Heart left ventricle (tissue), 16 donors: Measurements from ENCODE around the gene SRGAP3. TPM values are rescaled to one million over a fixed set of nuclear protein-coding genes. Genes with fewer than 3 reads are reported as not detected.

Experiments used
- ATAC-seq, 4 donors: fragments of 200-7000 bp; cut with Tn5 transposase; one replicate each; pipeline ENCODE4 v1.9.1; 2020 to 2022; ENCODE audit warnings: moderate library complexity in 4 of 4, mild to moderate bottlenecking in 3 of 4, moderate number of reproducible peaks in 1 of 4
- DNase-seq, 5 donors: peaks; one replicate each; pipeline ENCODE4 v3.0.0-alpha.2; 2020
- H3K27ac ChIP-seq, 12 donors: fragments of 200-600 bp; sonication (generic) in 4 of 12; one replicate each; pipeline versions ENCODE4 v1.5.0 to v1.8.0; 2016 to 2022; ENCODE audit warnings: mild to moderate bottlenecking in 2 of 12
- H3K27me3 ChIP-seq, 9 donors: fragments of 200-600 bp; sonication (generic) in 2 of 9; one replicate each; pipeline versions ENCODE4 v1.5.1 to v1.8.0; 2016 to 2022; ENCODE audit warnings: mild to moderate bottlenecking in 3 of 9
- H3K36me3 ChIP-seq, 9 donors: fragments of 200-600 bp; sonication (generic) in 2 of 9; one replicate each; pipeline versions ENCODE4 v1.5.0 to v1.8.0; 2018 to 2022; ENCODE audit warnings: mild to moderate bottlenecking in 2 of 9
- H3K4me1 ChIP-seq, 12 donors: fragments of 200-600 bp; sonication (generic) in 4 of 12; one replicate each; pipeline versions ENCODE4 v1.5.0 to v1.8.0; 2016 to 2022; ENCODE audit warnings: mild to moderate bottlenecking in 3 of 12
- H3K4me3 ChIP-seq, 12 donors: fragments of 200-600 bp; sonication (generic) in 4 of 12; one replicate each; pipeline versions ENCODE4 v1.5.0 to v1.8.0; 2017 to 2022; ENCODE audit warnings: mild to moderate bottlenecking in 9 of 12, moderate library complexity in 4 of 12
- H3K9me3 ChIP-seq, 12 donors: fragments of 200-600 bp; sonication (generic) in 4 of 12; one replicate each; pipeline versions ENCODE4 v1.5.0 to v1.8.0; 2016 to 2022; ENCODE audit warnings: mild to moderate bottlenecking in 1 of 12
- POLR2A ChIP-seq, 2 donors: fragments of 450-650 bp; IDR thresholded peaks; one replicate each; pipeline ENCODE4 v1.6.1; 2017; ENCODE audit warnings: antibody characterized with exemption in 2 of 2, mild to moderate bottlenecking in 2 of 2, moderate library complexity in 2 of 2
- WGBS, 4 donors: extraction: QIAGEN DNeasy Blood & Tissue Kit in 2 of 4; methylation state at CpG; one replicate each; pipeline versions ENCODE4 v1.1.5 to v1.1.7; 2013 to 2018; 5-methylcytosine and 5-hydroxymethylcytosine counted together
- intact Hi-C, 10 donors: fragments of 100-400 bp; cut with DNase I; formaldehyde crosslinking; loops; one replicate each; pipeline versions ENCODE4 v1.11.1 to v1.14.2; 2022
- polyA plus RNA-seq, 2 donors: library from polyadenylated mRNA; stranded (reverse); fragments of 200-250 nt; gene quantifications; one replicate each; pipeline ENCODE4 v1.2.3, GENCODE V29; 2013
- total RNA-seq, 9 donors: library from RNA; depleted of rRNA in 2 of 9; stranded (reverse); fragments of >200 nt in 2 of 9; fragmentation: NEBNext Ultra II Directional in 3 of 9; extraction: Animal tissue kit (Norgen Biotek cat#: 25700) in 3 of 9; gene quantifications; one replicate each; pipeline versions ENCODE4 v1.1.0 to v1.2.4, GENCODE V29; 2016 to 2023
- TF ChIP-seq, protein P1 (sequence below), 12 donors: fragments of 200-600 bp; sonication (generic) in 4 of 12; IDR thresholded peaks; one replicate each; pipeline versions ENCODE4 v1.5.0 to v1.8.0; 2018 to 2022; ENCODE audit warnings: antibody characterized with exemption in 12 of 12, mild to moderate bottlenecking in 5 of 12
- donor health status: ischemic (EF 13 %, LVEDD 7.1; RV severe dilation, severe dysfunction).
- donor health status: healthy with polysubstance abuse.
- donor health status: DM: no; HTN: yes; CAD: no.
- donor health status: DM: no; HTN: no; CAD: no.
- donor health status: ischemic (EF 25% LVEDD 6.9; RV normal size, moderate dysfunction).
- donor health status: ischemic (EF 25% LVEDD 5.7; RV mildly dilated, moderate dysfunction).
- donor health status: healthy.
- donor health status: DM: yes; HTN: yes; CAD: no.
- donor health status: ischemic (EF 35%, LVEDD 5.7; RV mildly dilated, moderate dysfunction).
- donor health status: nonischemic (EF 11% LVEDD 7.7; RV severe dilation, severe dysfunction).
- donor health status: DM: yes; HTN: yes; CAD: no.
- donor health status: PGD.
- donor health status: ischemic (EF 29% LVEDD 5.4; RV normal size, mild dysfunction).
- donor health status: nonischemic (EF 23%, LVEDD 6.1; RV moderate dilation, normal function).

Gene SRGAP3
- total and polyA plus RNA-seq, 11 donors: 1.4 to 16.8 (median 9.0) TPM

- Histone ChIP-seq H3K9me3 (no peaks in the 10 kb centered on the region), H3K27me3 (peaks cover 0 to 6% (median 0%) of the 10 kb centered on the region in 9 donors), H3K27ac (no peak overlapping the region), H3K4me3 (no peak overlapping the region), H3K4me1 (peaks cover 0 to 21% (median 10%) of the 10 kb centered on the region in 12 donors), H3K36me3 (no peaks in the 10 kb centered on the region)
- WGBS, 4 donors: 76 to 82% (median 79%) methylated on average over 11 of the region's 11 CpGs
- ATAC-seq (no peak), DNase-seq (no peak)
- intact Hi-C loops: loop anchor here in 1 of 10 donors (10.0 kb wide), 1 partner anchor 200 kb away; the partner anchor contains the start of gene OXTR
- TF ChIP-seq, protein P1, sequence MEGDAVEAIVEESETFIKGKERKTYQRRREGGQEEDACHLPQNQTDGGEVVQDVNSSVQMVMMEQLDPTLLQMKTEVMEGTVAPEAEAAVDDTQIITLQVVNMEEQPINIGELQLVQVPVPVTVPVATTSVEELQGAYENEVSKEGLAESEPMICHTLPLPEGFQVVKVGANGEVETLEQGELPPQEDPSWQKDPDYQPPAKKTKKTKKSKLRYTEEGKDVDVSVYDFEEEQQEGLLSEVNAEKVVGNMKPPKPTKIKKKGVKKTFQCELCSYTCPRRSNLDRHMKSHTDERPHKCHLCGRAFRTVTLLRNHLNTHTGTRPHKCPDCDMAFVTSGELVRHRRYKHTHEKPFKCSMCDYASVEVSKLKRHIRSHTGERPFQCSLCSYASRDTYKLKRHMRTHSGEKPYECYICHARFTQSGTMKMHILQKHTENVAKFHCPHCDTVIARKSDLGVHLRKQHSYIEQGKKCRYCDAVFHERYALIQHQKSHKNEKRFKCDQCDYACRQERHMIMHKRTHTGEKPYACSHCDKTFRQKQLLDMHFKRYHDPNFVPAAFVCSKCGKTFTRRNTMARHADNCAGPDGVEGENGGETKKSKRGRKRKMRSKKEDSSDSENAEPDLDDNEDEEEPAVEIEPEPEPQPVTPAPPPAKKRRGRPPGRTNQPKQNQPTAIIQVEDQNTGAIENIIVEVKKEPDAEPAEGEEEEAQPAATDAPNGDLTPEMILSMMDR (IDR thresholded peaks at IDR 0.05): no peak
- TF ChIP-seq POLR2A (IDR thresholded peaks at IDR 0.05): no peak
Observed at GRCh38 chr3:8964436-8965370, 284.7 kb downstream of the SRGAP3 start.

GRCh38 chr3:8963137-8963853 is 286.2 kb downstream of the SRGAP3 start, which contains the start of gene RAD18:
TSS of gene RAD18 (minus strand) at chr3:8963472. CDS start at chr3:8963385, 87 bp downstream.
- peak within 1 kb of the TSS; percentile 59 to 97 (median 79) for H3K4me3 ChIP-seq
- WGBS, 4 donors: 0 to 1% (median 1%) methylated on average over 35 to 45 of the region's 45 CpGs
- peaks cover 0 to 21% (median 10%) of the 10 kb centered on the region in 12 donors for H3K4me1 ChIP-seq
- H3K27me3 ChIP-seq: peaks cover 0 to 6% (median 0%) of the 10 kb centered on the region in 9 donors
- H3K9me3 ChIP-seq: no peaks in the 10 kb centered on the region
- peak; percentile 89 to 96 (median 92) for DNase-seq
- peak; percentile 88 to 98 (median 96) for ATAC-seq
- TF ChIP-seq POLR2A (IDR thresholded peaks at IDR 0.05): peak in 1 of 2 donors; percentile 43
- TF ChIP-seq, protein P1 (IDR thresholded peaks at IDR 0.05): no peak
- H3K27ac ChIP-seq: peak within 1 kb of the TSS in 11 of 12 donors; percentile 45 to 86 (median 76)
- intact Hi-C loops: loop anchor here in 1 of 10 donors (10.0 kb wide), 1 partner anchor 198 kb away; the partner anchor contains the start of gene OXTR
- peaks cover 0 to 4% (median 0%) of the 10 kb centered on the region in 9 donors for H3K36me3 ChIP-seq

- Histone ChIP-seq H3K4me3 (peak overlapping the region in 10 of 12 donors; percentile 59 to 97 (median 79)), H3K27ac (peak overlapping the region in 2 of 12 donors; percentile 76 to 86), H3K9me3 (no peaks in the 10 kb centered on the region), H3K4me1 (peaks cover 0 to 21% (median 10%) of the 10 kb centered on the region in 12 donors), H3K27me3 (peaks cover 0 to under 1% (median 0%) of the 10 kb centered on the region in 9 donors), H3K36me3 (peaks cover 0 to 14% (median 0%) of the 10 kb centered on the region in 9 donors)
- WGBS, 4 donors: 23 to 26% (median 24%) methylated on average over 6 of the region's 6 CpGs
- ATAC-seq: no peak
- DNase-seq: no peak
- no peak for TF ChIP-seq POLR2A (IDR thresholded peaks at IDR 0.05)
- TF ChIP-seq, protein P1 (IDR thresholded peaks at IDR 0.05): no peak
- intact Hi-C loops: loop anchor here in 1 of 10 donors (10.0 kb wide), 1 partner anchor 198 kb away; the partner anchor contains the start of gene OXTR
Observed at GRCh38 chr3:8962226-8962861, 287.1 kb downstream of the SRGAP3 start.
